SK-N-SH (cell line): ENCODE data around the gene HES2.

ENCODE experiments used
- EZH2phosphoT487 ChIP-seq: fragments of 200-600 bp; sonication (generic); IDR thresholded peaks from 2 replicates; pipeline ENCODE4 v1.6.1; 2017; ENCODE audit warnings: low read depth, mixed run types, mild to moderate bottlenecking, antibody characterized with exemption, moderate library complexity, borderline replicate concordance
- MXI1 ChIP-seq: IDR thresholded peaks from 2 replicates; pipeline ENCODE4 v1.6.1; 2012; ENCODE audit warnings: mild to moderate bottlenecking, low read depth, low read length, improper control_type of control experiment
- POLR2AphosphoS5 ChIP-seq: IDR thresholded peaks from 2 replicates; pipeline ENCODE4 v1.6.1; 2012; ENCODE audit warnings: low read depth, low read length
- RFX5 ChIP-seq: IDR thresholded peaks from 2 replicates; pipeline ENCODE4 v1.6.1; 2012; ENCODE audit warnings: mild to moderate bottlenecking, improper control_type of control experiment, low read length
- RXRA ChIP-seq: IDR thresholded peaks from 2 replicates; pipeline ENCODE4 v1.4.0; 2012; ENCODE audit warnings: low read depth, mild to moderate bottlenecking, borderline replicate concordance
- TAF1 ChIP-seq: IDR thresholded peaks from 2 replicates; pipeline ENCODE4 v1.6.1; 2012; ENCODE audit warnings: low read depth, mild to moderate bottlenecking, low read length, moderate library complexity, borderline replicate concordance
- YY1 ChIP-seq: IDR thresholded peaks from 2 replicates; pipeline ENCODE4 v1.4.0; 2012; ENCODE audit warnings: low read depth, mild to moderate bottlenecking
- TF ChIP-seq, protein P1 (sequence below): IDR thresholded peaks from 2 replicates; pipeline ENCODE4 v1.4.0; 2012; ENCODE audit warnings: low read depth
- TF ChIP-seq, protein P2 (sequence below): fragments of 200-600 bp; sonication (generic); IDR thresholded peaks from 2 replicates; pipeline ENCODE4 v1.6.1; 2017; ENCODE audit warnings: antibody characterized with exemption, mild to moderate bottlenecking, moderate library complexity

DNA sequence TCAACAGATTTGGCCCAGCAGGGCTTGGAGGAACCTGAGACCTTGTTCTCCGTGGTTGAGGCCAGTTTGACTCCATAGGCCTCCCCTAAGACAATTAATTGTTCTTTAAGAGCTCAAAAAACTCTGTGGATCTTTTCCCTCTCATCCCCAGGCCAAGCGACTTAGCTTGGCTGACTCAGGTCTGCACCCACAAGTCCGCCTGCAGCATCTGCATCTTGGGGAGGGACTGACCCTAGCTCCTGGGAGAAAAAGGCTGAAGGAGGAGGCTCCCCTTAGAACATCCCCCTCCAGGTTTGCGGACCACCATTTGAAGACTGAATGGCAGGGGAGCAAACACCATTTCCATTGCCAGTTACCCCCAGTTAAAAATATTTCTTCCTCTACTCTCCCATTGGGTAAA is 1.5 kb upstream of the HES2 start:
- TF ChIP-seq RFX5 (no peak), YY1 (no peak), TAF1 (no peak), POLR2AphosphoS5 (no peak), RXRA (no peak), MXI1 (no peak), EZH2phosphoT487 (no peak)
- TF ChIP-seq, protein P1, sequence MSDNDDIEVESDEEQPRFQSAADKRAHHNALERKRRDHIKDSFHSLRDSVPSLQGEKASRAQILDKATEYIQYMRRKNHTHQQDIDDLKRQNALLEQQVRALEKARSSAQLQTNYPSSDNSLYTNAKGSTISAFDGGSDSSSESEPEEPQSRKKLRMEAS: no peak
- TF ChIP-seq, protein P2, sequence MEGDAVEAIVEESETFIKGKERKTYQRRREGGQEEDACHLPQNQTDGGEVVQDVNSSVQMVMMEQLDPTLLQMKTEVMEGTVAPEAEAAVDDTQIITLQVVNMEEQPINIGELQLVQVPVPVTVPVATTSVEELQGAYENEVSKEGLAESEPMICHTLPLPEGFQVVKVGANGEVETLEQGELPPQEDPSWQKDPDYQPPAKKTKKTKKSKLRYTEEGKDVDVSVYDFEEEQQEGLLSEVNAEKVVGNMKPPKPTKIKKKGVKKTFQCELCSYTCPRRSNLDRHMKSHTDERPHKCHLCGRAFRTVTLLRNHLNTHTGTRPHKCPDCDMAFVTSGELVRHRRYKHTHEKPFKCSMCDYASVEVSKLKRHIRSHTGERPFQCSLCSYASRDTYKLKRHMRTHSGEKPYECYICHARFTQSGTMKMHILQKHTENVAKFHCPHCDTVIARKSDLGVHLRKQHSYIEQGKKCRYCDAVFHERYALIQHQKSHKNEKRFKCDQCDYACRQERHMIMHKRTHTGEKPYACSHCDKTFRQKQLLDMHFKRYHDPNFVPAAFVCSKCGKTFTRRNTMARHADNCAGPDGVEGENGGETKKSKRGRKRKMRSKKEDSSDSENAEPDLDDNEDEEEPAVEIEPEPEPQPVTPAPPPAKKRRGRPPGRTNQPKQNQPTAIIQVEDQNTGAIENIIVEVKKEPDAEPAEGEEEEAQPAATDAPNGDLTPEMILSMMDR: no peak
